Thoracic aorta endothelial cell (primary cell): Measurements from ENCODE around the gene C1QL2. TPM values are rescaled to one million over a fixed set of nuclear protein-coding genes. Genes with fewer than 3 reads are reported as not detected.

Experiments used
- small RNA-seq: library from RNA; depleted of rRNA; stranded (forward); fragments of <200 nt; gene quantifications from one replicate; pipeline ENCODE3, GENCODE V24; 2012
- total RNA-seq: library from RNA; depleted of rRNA; stranded (reverse); fragments of >200 nt; gene quantifications from 2 replicates; pipeline ENCODE4 v1.2.3, GENCODE V29; 2012

C1QL2 gene
- not detected in 2 replicates for total RNA-seq

GRCh38 chr2:119158563-119159347 lies at the start of gene C1QL2:
TSS of gene C1QL2 (minus strand) at chr2:119158751. CDS start at chr2:119158269, 482 bp downstream.

Small RNA genes lying within 50 kb of the gene (small RNA-seq; reads per million reads assigned to genes)
- gene RN7SL468P = not detected

Other genes with a start within 250 kb of the C1QL2 start
- gene MARCO, start 216.6 kb downstream of the C1QL2 start, total RNA-seq = not detected in 2 replicates
- gene STEAP3, start 65.1 kb upstream of the C1QL2 start, total RNA-seq = 20.3 and 27.9 TPM in 2 replicates
- gene C2orf76, start 208.1 kb upstream of the C1QL2 start, total RNA-seq = 11.3 and 14.1 TPM in 2 replicates
- 96.1 and 124 TPM in 2 replicates for gene DBI, start 208.2 kb upstream of the C1QL2 start, total RNA-seq